Stimulated activated CD4-positive, alpha-beta T cell treated with anti-CD3 and anti-CD28 coated beads, Interleukin-2, amount 100 ng/mL, for 48 hours (primary cell): Measurements from ENCODE around the gene FADS3.

Experiments
- DNase-seq, 2 donors: peaks; one replicate each; pipeline ENCODE4 v3.0.0-alpha.2; 2020

The FADS3 gene

DNA sequence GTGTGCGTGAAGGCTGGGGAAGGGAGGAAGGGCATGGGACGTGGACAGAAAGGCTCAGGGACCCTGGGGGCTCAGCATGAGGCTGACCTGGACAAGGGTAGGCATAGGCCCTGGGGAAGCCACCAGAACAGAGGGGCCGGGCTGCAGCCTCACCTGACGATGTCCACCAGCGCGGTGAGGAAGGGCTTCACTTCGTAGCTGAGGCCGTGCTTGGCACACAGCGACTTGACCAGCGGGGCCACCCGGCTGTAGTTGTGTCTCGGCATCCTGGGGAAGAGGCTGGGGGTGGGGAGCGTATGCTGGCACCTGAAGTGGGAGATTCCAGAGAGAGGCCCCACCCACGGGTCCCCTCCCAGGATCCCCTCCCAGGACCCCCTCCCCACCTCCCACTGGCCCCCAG lies 15.6 kb downstream of the FADS3 start:
- no peak for DNase-seq

DNA sequence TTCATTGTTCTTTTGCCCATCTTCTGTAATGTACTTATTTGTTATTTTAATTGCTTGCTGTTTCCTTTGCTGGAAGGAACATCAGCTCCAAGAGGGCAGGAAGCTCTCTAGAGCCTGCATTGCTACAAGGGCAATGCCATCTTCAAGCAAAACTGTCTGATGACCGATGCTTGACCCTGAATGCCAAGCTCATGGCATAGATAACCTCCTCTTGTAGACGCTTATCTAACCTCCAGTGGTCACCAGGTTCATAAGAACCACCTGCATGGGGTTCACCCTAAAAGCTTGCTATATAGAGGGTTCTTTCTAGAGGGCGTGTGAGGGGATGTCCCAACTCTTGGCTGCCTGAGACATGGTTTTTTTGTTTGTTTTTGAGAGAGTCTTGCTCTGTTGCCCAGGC lies 16.5 kb downstream of the FADS3 start:
- no peak for DNase-seq

GRCh38 chr11:61874377-61874809 lies 17.0 kb downstream of the FADS3 start:
- DNase-seq: no peak

DNA sequence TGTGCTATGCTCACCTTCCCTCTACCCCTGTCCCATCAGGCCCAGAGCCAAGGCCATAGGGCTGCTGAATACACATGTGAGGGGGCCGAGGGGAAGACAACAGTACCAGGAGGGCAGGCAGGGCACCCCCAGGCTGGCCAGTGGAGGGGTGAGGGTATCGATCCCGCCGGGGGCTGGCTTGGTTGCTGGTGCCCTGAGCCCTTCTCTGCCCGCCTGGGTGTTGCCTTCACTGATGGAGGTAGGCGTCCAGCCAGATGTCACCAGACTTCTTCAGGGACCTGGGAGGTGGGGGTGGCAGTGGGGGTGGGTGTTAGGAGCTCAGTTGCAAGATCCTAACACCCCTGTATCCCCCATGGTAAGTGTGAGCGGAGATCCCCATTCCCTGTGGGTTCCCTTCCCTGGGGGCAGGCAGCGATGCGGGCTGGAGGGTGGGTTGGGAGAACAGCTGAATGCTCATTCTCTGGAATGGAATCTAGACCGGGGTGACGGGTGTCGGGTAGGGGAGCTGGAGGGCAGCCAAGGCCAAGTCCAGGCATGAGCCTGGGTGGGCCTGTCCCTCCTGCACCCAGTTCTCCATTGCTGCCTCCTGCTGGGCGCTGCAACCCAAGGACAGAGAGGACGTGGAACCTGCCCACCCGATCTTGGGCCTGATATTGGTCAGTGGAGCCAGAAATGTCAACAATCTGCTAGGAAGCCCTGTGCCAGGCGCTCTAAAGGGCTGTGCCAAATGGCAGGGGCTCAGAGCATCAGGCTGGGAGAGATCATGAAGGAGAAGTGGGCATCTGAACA lies 17.6 kb downstream of the FADS3 start:
- no peak for DNase-seq

DNA sequence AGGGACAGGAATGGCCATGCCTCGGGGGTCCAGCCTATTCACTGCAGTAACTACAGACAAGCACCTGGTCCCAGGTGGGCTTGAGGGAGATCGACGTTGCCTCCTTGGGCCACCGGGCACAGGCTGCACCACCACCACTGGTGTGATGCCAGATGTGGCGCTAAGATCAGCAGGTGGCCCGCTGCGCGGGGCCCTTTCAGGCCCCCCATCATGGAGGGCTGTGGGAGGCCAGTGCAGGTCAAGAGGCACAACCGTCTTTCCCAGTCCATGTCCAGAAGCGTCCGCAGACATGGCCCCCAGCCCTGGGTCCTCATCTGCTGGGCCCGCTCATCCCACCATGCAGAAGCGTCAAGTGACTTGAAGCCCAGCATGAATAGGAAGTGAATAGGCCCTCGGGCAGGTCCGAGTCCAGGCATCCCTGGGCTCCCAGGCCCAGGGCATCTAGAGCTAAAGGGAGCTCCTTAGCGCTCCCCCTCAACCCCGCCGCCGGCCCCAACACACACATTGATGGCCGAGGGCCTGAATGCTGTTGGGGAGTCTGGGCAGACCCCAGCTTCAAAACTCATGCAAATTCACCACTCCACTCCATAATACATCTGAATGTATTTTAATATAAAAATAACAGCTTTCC lies 18.3 kb downstream of the FADS3 start:
- no peak for DNase-seq

DNA sequence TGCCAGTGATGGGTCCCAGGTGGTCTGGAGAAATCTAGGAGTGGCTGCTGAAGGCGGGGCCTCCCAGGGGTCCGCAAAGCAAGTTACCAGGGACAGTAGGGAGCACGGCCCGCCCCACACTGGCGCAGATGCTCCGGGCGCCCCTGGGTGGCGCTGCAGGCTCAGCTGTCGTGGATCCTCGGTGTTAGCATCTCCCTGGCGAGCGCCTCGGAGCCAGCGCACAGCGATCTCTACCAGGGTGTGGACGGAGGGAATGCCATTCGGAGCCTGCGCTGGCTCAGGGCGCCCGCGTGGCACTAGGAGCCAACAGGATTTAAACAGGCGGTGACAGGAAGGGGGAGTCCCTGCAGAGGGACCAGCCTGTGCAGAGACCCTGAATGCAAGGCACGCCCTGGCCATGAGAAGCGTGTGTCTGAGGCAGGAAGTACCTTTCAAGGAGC lies 20.2 kb downstream of the FADS3 start:
- peak; percentile 65 to 70 for DNase-seq

DNA sequence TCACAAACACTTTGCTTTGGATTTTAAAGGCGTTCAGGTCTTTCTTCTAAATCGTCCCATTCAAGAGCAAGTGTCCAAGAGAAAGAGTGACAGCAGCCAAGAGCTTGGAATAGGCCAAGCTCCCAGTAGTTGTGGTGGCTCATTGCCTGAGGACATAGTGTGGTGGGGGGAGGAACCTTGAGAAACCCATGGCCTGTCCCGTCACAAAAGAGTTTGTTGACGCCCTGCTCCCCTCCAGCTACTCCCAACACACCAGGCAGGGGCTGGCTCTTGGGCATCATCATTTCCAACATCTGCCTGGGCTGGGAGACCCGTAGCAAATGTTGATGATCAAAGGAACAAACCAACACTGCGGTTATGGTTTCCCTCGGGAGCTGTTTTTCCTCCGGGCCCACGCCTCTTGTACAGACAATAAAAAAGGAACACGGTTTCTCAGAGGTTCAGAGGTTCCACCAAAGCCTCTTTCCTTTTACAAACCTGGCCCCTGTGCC lies 20.8 kb downstream of the FADS3 start:
- DNase-seq: no peak

DNA sequence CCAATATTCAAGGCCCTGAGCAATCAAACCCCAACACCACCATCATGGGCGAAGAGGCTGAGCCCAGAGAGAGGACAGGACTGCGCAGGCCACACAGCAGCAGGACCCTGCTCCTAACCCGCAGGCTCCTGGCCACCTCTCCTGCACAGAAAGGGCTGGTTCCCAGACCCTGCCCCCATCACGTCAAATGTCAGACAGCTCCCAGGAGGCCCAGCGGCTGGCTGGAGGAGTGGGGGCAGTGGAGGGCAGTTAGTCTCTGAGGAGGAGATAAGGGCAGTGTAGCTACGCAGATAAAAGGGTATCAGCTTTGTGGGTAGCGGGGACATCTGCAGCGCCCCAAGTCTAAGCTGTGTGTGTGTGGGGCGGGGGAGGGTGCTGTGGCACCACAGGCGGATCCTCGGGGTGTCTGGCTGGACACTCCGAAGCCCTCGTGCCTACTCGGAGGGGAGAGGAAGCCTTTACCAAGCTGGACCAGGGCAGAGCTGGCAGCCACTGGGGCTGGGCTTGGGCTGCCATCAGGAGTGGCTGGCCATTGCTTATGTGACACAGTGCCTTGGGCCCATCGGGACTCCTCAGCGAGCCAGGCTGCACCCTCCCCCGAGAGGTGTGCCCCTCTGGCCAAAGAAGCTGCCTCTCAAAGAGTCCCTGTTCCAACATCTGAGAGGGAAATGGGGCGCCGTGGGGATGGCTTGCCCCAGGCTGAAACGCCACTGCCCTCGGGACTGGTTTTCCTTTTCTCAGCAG lies 21.5 kb downstream of the FADS3 start:
- no peak for DNase-seq

DNA sequence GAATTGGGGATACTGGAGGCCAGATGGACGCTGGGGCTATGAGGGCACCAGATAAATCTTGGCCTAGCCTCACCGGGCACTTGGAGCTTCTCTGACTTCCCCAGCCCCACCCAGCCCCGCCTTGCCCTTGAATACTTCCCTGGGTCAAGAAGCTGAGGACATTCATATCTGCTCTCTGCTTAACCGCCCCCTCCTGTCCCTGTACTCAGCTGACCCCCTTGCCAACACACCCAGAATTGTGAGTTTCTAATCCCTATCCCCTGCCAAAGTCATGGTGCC lies 22.0 kb downstream of the FADS3 start:
- no peak for DNase-seq

GRCh38 chr11:61868571-61869428 lies 22.5 kb downstream of the FADS3 start:
- no peak for DNase-seq

DNA sequence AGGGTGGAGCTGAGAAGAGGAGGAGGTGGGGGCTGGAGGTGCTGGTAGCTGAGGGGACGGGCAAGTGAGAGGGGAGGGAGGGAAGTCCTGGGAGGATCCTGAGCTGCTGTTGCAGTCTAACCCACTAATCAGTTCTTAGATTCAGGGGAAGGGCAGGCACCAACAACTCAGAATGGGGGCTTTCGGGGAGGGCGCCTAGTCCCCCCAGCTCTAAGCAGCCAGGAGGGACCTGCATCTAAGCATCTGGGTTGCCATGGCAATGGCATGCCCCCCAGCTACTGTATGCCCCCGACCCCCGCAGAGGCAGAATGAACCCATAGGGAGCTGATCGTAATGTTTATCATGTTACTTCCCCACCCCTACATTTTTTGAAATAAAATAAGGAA lies 24.4 kb downstream of the FADS3 start:
- DNase-seq: no peak

DNA sequence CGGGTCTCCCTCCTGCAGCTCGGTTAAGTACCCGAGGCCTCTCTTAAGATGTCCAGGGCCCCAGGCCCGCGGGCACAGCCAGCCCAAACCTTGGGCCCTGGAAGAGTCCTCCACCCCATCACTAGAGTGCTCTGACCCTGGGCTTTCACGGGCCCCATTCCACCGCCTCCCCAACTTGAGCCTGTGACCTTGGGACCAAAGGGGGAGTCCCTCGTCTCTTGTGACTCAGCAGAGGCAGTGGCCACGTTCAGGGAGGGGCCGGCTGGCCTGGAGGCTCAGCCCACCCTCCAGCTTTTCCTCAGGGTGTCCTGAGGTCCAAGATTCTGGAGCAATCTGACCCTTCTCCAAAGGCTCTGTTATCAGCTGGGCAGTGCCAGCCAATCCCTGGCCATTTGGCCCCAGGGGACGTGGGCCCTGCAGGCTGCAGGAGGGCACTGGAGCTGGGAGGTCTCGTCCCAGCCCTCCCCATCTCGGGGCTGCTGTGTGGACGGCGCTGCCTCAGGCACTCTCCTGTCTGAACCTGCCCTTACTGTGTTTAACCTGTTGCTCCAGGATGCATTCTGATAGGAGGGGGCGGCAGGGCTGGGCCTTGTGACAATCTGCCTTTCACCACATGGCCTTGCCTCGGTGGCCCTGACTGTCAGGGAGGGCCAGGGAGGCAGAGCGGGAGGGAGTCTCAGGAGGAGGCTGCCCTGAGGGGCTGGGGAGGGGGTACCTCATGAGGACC lies 25.0 kb downstream of the FADS3 start:
- no peak for DNase-seq

DNA sequence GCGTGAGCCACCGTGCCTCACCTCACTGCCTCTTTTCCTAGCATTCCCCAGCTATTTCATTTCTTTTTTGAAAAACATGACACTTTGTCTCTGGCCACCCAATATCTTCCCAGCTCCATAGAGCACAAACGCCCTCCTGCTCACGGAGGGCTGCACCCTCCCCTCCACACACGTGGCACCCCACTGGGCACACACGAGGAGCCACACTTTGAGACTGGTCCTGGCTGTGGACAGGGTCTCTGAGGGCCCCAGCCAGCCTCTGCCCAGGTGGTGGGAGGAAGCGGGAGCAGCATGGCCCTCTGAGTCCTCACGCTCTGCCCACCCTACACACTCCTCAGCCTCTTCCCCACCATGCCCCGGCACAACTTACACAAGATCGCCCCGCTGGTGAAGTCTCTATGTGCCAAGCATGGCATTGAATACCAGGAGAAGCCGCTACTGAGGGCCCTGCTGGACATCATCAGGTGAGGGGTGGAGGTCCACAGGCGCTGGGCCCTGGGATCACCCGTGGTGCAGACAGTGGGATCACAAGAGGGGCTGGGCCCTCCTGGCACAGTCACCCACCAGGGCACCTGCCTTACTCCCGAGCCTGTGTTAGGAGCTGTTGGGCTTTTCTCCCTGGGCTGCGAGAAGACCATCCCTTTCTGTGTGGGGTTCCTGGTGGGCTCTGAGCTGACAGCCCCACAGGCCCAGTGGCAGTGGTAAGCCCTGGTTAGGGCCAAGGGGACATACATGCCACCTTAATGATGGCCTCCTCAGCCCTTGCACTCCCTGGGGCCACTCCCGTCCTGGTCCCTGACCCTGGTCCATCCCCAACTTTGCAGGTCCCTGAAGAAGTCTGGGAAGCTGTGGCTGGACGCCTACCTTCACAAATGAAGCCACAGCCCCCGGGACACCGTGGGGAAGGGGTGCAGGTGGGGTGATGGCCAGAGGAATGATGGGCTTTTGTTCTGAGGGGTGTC lies 26.2 kb downstream of the FADS3 start:
- no peak for DNase-seq

GRCh38 chr11:61863548-61864081 lies 27.7 kb downstream of the FADS3 start:
- DNase-seq: no peak

- DNase-seq: no peak
These were observed 28.4 kb downstream of the FADS3 start for GRCh38 chr11:61862714-61863547.

GRCh38 chr11:61861634-61862033 lies 29.7 kb downstream of the FADS3 start:
- DNase-seq: no peak

DNA sequence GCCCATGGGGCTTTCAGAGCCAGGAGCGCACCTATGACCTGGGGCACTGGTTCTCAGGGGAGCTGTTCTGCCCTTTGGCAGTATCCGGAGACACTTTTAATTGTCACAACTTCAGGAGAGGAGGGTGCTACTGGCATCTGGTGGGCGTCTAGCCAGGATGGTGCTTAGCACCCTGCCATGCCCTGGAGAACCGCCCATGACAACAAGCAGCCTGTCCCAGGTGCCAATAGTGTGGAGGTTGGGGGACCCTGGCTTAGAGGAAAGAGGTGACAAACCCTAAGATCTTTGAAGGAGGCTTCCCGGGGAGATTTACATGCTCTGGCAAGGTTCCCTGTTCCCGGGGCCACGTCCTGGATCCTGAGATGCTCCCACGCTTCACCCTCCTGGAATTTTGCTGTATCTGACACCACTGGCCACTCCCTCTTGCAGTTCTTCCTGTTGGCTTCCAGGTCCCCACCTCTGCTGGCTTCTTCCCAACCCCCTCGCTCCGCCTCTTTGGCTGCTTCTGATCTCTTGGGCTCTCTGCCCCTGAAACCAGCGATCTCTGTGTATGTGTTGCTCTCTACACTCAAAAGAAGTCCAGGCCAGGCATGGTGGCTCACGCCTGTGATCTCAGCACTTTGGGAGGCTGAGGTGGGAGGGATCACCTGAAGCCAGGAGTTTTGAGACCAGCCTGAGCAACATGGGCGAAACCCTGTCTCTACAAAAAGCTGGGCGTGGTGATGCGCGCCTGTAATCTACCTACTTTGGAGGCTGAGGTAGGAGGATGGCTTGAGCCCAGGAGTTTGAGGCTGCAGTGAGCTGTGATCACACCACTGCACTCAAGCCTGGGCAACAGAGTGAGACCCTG lies 31.1 kb downstream of the FADS3 start:
- DNase-seq: no peak

DNA sequence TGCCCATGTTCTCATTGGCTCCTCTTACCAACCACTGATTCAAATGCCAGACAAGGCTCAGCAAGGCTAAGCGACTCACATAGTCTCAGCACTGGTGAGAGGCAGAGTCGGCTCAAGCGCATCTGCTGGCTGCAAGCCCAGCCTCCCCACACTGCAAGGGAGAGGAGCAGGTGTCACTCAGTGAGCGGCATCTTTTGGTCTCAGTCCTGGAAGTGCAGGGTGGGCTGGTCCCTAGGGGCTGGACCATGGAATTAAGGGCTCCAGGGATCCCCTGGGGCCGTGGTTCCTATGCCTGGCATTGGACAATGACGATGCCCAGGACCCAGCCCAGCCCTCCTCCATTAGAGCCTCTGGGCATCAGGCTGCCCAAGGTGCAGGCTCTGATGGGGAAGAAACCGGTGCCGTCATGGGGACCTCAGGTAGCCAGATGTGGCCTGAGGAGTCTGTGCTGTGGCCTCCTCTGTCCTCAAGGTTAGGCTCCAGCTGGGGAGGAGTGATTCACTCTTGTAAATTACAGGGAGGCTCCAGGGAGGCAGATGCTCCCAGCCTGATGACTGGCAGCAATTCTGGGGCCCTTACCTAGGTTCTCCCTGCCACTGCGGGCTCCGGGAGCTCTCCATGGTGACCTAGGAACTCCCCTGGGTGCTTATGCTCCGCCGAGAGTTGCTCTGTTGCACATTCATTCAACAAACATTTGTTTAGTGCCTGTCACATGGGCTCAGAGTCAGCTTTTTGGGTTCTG lies 35.2 kb downstream of the FADS3 start:
- DNase-seq: no peak
